Head of caudate nucleus (tissue), 42 donors: ENCODE results near the gene INTS12.
A peak's percentile ranks its signal among the peaks of the same experiment; 100 is the strongest.
"Not testable (repeated sequence)": the region's sequence is repeated elsewhere in the genome, so short reads cannot be mapped to it uniquely, and the experiment has no call there.

ENCODE experiments used
- DNase-seq, 42 donors: peaks; one replicate each; pipeline versions ENCODE4 v3.0.0 to v3.0.0-alpha.2; 2020 to 2021; ENCODE audit warnings: mixed read lengths in 7 of 42
- intact Hi-C: fragments of 100-400 bp; cut with DNase I; formaldehyde crosslinking; loops from one replicate; pipeline ENCODE4 v1.15.0; 2022

INTS12 gene, protein sequence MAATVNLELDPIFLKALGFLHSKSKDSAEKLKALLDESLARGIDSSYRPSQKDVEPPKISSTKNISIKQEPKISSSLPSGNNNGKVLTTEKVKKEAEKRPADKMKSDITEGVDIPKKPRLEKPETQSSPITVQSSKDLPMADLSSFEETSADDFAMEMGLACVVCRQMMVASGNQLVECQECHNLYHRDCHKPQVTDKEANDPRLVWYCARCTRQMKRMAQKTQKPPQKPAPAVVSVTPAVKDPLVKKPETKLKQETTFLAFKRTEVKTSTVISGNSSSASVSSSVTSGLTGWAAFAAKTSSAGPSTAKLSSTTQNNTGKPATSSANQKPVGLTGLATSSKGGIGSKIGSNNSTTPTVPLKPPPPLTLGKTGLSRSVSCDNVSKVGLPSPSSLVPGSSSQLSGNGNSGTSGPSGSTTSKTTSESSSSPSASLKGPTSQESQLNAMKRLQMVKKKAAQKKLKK

DNA sequence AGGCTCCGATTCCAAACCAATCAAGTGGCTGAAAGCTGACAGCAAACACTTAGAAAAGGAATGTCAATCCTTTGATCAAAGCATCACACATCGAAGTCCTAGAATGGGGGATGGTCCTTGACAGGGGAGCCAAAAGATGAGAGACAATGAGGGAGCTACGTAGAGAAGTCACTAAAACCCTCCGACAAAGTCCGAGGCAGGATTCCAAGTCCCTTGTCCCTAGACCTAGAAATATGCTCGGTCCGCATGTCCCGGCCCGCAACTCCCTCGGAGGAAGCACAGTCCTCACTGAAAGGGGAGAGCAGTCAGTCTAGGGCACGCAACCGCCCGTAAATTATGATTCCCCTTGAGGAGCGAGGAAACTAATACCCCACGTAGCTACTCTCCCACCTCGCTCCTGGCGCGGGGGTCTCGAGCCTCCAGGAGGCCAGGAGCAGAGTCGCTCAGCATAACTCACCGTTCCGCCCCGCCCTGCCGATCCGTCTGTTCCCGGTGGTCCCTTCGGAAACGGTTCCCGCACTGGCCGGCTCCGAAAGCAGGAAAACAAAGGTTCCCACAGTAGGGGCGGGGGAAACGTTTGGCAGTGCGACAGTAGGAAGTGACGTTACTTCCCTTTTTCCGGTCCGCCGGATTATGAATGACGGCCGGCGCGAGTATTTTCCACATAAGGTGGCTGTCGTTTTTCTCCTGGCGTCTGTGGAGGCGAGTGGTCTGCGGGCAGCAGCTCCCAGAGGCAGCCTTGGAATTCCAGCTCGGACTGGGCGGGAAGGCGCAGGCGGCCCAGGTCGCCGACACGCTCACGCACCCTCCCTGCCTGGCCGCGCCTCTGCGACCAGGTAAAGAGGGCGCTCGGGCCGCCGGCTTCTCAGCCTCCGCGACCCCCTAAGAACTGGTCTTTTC, at the start of gene INTS12, which contains the start of gene GSTCD:
TSS of gene INTS12 (minus strand) at position 509 of the 900 bp plus-strand sequence. CDS start 8,684 bp downstream, outside the sequence.
TSS of gene GSTCD (plus strand) at position 604 of the 900 bp plus-strand sequence. CDS start 8,830 bp downstream, outside the sequence.
- intact Hi-C loops, result loop anchor here (5.0 to 10.0 kb wide), 2 partner anchors 244 to 561 kb away; partner anchors contain the start of gene TET2

DNA sequence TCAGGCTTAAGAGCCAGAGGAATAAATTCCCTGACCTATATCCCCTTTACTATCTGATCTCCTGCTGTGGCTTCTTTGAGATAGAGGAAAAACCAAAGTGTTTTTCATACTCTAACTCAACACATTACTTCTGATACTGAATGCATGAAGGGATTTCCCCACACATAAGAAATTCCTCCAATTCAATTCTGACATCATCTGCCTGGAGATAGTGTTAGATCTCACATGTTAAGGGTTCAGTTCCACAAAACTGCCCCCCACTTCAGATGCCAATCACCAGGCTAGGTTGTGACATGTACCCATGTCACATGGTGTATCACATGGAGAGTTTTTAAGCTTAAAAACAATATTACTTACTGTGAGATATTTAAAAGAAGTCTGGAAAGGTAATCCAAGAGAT, 46.9 kb upstream of the INTS12 start:
- intact Hi-C loops, result no loop called here
- no peak for DNase-seq

More for the DNA sequence above, at the start of gene INTS12, which contains the start of gene GSTCD:
- peak; percentile 89 to 98 (median 94) for DNase-seq

DNA sequence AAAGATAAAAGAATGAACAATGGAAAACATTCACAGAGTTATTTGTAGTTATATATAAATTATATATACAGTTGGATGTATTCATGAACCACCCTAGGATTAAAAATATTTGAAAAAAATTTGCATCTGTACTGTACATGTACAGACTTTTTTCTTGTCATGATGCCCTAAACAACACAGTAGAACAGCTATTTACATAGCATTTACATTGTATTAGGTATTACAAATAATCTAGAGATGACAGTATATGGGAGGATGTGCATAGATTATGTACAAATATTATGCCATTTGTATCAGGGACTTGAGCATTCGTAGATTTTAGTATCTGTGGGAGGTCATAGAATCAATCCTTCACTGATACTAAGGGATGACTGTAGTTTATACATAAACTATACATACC, 44.9 kb upstream of the INTS12 start:
- intact Hi-C loops, result no loop called here
- no peak for DNase-seq

DNA sequence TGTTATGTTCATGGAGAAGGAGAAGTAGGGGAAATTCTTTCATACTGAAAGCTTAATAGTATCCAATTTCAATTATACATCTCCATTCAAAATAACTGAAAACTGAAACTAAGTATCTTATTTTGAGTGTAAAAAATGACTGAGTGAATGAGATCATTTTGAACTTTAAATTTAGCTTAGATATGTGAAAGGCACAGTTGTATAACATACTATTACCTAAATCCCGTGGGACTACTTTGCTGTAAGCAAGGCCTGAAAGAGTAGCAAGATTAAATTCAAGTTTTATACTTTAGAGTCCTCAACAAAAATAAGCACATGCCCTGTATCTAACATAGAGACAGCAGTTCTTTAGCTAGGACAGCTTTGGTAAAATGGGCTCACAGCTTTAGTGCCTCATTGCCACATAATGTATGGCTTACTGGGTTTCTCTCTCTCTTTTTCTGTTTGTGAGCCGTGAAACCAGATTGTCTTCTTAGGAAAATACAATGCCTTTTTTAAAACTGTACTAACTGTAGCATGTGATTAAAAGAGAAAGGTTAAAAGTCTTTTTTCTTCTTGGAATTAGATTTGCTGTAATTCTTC, 43.3 kb upstream of the INTS12 start:
- no peak for DNase-seq
- intact Hi-C loops, result no loop called here

DNA sequence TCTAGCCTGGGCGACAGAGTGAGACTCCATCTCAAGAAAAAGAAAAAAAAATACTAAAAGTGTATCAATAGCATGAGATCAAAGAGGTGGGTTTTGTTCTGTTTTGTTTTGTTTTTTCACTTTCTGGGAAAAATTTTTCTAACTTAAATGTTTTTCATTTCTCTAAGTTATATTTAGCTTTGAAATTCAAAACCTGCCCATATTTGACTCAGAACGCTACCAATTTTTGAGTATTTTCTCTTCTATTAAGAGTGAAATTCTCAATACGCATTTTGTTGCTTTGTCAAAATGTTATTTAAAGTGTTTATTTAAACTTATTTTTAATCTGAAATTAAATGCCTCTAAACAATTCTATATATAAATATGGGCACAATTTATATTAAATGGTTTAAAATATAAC, 39.7 kb upstream of the INTS12 start:
- intact Hi-C loops, result no loop called here
- no peak for DNase-seq

DNA sequence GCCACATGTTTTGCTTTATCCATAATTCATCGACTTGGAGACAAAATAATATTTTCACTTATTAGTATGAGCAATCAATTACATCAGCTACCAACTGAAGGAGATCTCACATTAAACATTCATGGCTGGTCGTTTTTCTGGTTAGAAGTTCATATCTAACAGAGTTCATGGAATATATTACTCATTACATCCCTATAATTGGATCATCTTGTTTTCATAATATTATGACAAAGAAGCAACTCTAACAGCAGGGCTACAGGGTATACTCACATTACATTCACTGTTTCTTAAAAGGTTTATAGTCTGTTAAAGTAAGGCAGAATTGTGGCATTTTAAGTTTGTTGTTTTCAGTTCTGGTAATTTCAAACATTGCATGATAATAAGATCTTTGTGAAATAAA, 33.1 kb upstream of the INTS12 start:
- no peak for DNase-seq

DNA sequence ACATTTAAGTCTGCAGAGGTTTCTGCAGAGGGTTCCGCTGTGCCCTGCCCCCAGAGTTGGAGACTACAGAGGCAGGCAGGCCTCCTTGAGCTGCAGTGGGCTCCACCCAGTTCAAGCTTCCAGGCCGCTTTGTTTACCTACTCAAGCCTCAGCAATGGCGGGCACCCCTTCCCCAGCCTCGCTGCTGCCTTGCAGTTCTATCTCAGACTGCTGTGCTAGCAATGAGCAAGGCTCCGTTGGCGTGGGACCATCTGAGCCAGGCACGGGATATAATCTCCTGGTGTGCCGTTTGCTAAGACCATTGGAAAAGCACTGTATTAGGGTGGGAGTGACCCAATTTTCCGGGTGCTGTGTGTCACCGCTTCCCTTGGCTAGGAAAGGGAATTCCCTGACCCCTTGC, 26.7 kb upstream of the INTS12 start:
- intact Hi-C loops, DNase-seq: not testable (repeated sequence)

More for the DNA sequence above, 33.1 kb upstream of the INTS12 start:
- intact Hi-C loops, result no loop called here

DNA sequence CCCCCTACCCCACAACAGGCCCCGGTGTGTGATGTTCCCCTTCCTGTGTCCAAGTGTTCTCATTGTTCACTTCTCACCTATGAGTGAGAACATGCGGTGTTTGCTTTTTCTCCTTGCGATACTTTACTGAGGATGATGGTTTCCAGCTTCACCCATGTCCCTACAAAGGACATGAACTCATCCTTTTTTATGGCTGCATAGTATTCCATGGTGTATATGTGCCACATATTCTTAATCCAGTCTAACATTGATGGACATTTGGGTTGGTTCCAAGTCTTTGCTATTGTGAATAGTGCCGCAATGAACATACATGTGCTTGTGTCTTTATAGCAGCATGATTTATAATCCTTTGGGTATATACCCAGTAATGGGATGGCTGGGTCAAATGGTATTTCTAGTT, 21.4 kb upstream of the INTS12 start:
- intact Hi-C loops, DNase-seq: not testable (repeated sequence)

DNA sequence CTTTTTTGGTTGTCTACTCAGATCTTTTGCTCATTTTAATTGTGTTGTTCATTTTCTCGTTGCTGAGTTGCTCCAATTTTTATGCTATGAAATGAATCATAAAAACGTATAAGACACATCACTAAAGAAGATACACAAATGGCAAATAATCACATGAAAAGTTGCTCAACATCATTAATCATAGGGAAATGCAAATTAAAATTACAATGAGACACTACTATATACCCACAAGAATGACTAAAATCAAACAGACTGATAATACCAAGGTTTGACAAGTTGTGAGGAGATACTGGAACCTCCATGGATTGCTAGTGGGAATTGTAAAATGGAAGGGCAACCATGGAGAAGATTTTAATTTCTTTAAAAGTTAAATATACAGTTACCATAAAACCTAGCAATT, 17.1 kb upstream of the INTS12 start:
- intact Hi-C loops, result no loop called here
- DNase-seq, result no peak

DNA sequence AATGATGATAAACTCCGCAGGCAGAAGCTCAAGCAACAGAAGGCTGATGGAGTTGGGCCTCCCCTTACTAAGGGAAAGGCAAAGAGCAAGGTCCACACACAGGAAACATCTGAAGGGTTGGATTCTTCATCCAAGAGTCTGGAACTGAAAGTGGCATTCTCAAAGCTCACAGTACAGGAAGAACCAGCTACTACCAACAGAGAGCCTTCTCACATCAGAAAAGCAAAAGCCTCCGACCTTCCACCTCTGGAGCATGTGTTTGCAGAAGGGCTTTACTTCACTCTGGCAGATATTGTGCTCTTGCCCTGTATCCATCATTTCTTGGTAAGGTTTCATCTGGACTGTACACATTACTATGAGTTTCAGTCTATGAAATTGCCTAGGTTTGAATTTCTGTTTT, 10.7 kb upstream of the INTS12 start:
- intact Hi-C loops, result no loop called here
- DNase-seq, result no peak

DNA sequence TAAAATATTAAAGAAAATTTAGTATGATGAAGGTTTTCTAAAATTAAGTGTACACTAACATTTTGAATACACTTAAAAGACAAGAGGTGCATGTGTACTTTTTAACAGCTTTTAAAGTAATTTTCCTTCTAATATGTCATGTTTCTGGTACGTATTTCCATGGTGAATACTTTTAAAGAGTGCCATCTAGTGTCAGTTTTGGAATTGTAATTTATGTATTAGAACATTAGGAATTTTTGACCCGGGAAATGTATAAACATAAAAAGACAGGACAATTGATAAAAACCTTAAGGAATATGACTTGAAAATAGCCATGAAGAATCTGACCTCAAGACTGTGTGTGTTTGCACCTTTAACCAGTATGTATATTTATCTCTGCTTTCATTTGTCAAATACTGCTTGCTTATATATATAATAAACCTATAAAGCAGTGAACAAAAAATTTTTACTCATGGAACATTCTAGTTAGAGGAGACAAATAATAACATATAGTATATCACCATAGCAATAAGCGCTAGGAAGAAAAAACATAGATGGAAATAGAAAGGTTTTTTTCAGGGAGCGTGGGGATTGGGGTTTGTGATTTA, 7.3 kb upstream of the INTS12 start:
- DNase-seq, result no peak
- intact Hi-C loops, result no loop called here

DNA sequence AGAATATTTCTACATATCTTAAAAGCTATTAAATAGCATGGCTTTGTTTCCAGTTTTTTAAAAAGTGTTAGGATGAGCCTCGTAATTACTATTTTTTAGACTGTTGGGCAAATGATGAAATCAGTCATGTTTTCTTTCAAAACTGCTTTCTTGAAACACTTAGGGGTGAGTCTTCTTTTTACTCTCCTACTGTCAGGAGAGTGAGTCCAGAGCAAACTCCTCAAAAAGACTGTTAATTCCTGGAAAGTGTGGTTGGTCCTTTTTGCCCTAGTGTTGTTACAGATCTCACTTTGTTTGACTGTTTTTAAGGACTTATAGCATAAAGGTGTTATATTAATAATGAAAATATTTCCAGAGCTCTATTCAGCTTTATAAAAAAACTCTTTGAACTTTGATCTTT, 6.4 kb upstream of the INTS12 start:
- no peak for DNase-seq
- intact Hi-C loops, result no loop called here

DNA sequence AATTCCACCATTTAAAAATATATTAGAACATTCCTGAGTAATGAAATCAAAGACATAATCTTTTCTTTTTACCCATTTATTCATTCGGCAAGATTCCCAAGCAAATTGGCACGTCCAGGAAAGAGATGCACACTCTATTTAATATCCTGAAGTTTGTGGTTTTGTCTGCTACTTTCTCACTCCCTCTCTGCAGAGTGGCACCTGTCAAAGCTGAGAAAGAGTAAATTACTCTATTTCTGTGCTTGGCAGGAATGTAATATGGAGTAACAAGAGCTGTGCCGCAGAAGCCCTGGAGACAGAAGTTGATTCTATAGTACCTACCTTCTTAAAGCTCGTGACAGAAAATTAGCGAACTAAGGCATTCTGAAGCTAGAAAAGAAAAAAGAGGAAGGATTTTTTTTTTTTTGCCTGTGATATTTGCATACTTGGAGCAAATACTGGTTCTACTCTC, 5.6 kb upstream of the INTS12 start:
- DNase-seq, result no peak
- intact Hi-C loops, result no loop called here

DNA sequence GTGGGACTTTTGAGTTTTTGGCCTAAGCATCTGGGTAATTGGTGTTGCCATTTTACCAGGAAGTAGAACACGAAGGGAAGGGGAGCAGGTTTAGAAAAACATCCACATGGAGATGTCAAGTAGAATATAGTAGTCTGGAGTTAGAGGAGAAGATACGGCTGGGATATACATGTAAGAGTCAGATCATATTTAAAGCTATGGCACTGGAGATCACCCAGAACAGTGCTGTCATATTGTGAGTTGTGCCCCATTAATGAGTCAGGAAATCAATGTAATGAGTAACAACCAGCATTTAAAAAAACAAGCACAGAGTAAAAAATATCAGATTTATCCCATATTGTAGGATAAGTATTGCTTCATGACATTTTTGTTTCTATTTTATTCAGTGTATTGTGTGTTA, 4.3 kb upstream of the INTS12 start:
- intact Hi-C loops, result no loop called here
- DNase-seq, result no peak

DNA sequence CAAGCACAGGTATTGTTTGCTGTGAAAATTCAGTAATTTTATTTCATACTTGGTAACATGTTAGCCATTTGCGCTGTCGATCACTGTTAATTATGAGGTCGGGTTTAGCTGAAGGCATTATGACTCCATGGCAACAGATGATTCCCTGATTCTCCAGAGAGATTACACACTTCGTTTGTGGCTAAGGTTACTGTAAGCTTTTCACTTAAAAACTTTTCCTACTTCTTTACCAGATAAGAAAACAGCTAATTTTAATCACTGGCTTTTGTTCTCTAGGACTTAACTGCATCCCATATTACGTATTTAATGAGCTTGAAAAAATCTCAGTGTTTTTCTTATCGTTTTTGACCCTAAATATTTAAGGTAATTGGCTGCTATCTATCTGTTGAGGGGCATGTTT, 2.2 kb upstream of the INTS12 start:
- intact Hi-C loops, result no loop called here
- no peak for DNase-seq

DNA sequence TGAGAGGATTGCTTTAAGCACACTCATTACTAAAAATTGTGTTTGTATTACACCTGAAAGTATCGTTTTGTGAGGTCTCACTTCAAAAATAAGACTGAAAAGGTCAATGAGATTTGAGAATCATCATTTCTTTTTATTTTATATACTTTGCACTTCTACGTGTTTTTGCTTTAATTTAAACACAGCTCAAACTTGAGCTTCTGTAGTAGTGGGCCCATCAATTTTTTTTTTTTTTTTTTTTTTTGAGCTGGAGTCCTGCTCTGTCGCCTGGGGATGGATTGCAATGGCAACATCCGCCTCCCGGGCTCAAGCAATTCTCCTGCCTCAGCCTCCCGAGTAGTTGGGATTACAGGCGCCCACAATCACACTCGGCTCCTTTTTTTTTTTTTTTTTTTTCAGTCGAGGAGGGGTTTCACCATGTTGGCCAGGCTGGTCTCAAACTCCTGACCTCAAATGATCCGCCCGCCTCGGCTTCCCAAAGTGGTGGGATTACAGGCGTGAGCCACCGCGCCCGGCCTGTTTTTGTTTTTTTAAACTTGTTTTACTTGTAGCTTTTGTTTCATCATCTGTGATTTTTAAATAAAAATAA, 1.6 kb upstream of the INTS12 start:
- peak in 1 of 42 donors; percentile 32 for DNase-seq
- intact Hi-C loops, result no loop called here

DNA sequence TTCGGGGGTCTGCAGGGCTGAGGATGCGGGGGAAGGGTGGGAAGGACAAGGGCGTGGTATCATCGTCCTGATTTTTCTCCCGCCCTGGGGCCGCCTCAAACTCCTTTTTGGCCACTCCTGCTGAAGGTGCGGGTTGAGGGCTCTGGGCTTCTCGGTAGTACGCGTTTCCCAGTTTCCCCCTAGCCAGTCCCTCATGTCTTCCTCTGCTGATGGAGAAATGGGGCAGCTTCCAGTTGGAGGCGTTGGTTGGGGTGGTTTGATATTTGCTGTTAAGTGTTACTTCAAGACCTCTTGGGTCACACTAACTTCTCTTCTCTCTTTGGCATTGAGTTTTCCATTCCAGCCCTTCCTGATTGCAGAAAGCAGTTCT, 577 bp upstream of the INTS12 start:
- peak in 8 of 42 donors; percentile 4 to 53 (median 16) for DNase-seq
- intact Hi-C loops, result loop anchor here (5.0 to 10.0 kb wide), 2 partner anchors 244 to 562 kb away; partner anchors contain the start of gene TET2

DNA sequence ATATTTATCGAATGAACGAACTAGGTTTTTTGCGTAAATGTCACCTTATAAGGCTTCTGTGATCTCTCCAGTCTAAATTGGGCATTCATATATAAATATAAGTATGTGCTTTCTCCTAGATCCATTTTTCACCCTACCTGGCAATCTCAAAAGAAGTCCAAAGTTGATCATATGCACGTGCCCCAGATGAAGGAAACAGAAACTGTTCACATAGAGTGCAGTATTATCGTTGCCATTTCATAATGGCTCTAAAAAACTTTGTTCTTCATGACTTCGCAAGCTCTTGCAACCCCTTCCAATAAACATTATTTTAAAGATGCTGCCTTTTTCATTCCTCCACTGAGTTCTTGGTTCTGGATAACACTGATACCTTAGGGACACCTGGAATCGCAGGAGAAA, 708 bp downstream of the INTS12 start:
- no peak for DNase-seq
- intact Hi-C loops, result loop anchor here (5.0 to 10.0 kb wide), 2 partner anchors 243 to 560 kb away; partner anchors contain the start of gene TET2
